Left cardiac atrium (tissue), 4 donors: ENCODE results near the gene DAB2IP. TPM values are rescaled to one million over a fixed set of nuclear protein-coding genes. Genes with fewer than 3 reads are reported as not detected.
"Not testable (repeated sequence)": the region's sequence is repeated elsewhere in the genome, so short reads cannot be mapped to it uniquely, and the experiment has no call there.

ENCODE experiments used
- ATAC-seq, 2 donors: fragments of 200-7000 bp; cut with Tn5 transposase; one replicate each; pipeline ENCODE4 v1.9.1; 2020; ENCODE audit warnings: mild to moderate bottlenecking in 2 of 2, moderate library complexity in 2 of 2
- DNase-seq: peaks from one replicate; pipeline ENCODE4 v3.0.0-alpha.2; 2020
- intact Hi-C, 2 donors: fragments of 100-400 bp; cut with DNase I; formaldehyde crosslinking; loops; one replicate each; pipeline versions ENCODE4 v1.14.1 to v1.15.1; 2022 to 2023
- total RNA-seq, 2 donors: library from RNA; stranded (reverse); fragmentation: NEBNext Ultra II Directional; extraction: Animal tissue kit (Norgen Biotek cat#: 25700); gene quantifications; one replicate each; pipeline ENCODE4 v1.2.1, GENCODE V29; 2021
- donor health status: DM: no; HTN: yes; CAD: no.
- donor health status: DM: no; HTN: yes; CAD: no; lungs with severe emphysema.
- donor health status: DM: yes; HTN: yes; CAD: no.
- donor health status: Dilated cardiomyopathy.

Gene DAB2IP
- total RNA-seq, 2 donors from 2014 or later, result 41.6 to 58.3 TPM

- no peak for DNase-seq
Observed at GRCh38 chr9:121639619-121640018, 11.8 kb upstream of the DAB2IP start.

GRCh38 chr9:121640076-121640475 lies 11.4 kb upstream of the DAB2IP start:
- ATAC-seq (peak; percentile 48 to 53), DNase-seq (peak; percentile 76)
- intact Hi-C loops, result no loop called here

More at GRCh38 chr9:121639619-121640018, 11.8 kb upstream of the DAB2IP start:
- no peak for ATAC-seq
- intact Hi-C loops, result loop anchor here in 1 of 2 donors (5.0 kb wide), 1 partner anchor 358 kb away; no protein-coding TSS in a partner anchor

DNA sequence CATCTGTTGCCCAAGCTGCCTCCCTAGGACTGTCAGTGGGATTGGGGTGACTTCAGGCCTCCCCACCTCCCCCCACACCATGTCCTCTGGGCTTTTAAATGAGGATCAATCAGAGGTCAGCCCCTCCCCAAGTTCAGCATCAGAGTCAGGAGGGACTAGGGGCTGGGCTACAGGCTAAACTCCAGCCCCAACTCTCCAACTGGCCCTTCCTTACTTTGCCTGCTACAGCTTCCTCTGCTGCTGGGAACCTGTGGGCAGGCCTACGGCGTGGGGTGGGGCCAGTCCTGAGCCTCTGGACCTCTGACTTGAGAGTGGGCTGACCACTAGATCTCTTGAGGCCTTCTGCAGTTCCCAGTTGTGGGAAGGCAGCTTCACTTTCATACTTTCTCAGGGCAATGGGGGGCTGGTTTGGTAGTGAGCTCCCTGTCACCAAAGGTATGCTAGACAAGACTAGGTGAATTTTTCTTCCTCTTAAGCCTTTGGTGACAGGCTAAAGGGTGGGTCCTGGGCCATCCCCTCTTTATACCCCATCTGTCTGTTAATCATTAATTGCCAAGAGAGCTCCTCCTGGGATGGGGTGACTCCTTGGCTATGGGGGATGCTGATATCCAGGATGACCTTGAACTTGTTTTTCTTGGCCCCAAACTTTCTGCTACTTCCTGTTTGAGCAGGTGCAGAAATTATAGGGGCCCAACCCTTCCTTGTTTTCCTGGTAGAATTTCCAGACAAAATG lies 10.8 kb upstream of the DAB2IP start:
- DNase-seq, result no peak
- peak; percentile 6 to 19 for ATAC-seq
- intact Hi-C loops, result no loop called here

DNA sequence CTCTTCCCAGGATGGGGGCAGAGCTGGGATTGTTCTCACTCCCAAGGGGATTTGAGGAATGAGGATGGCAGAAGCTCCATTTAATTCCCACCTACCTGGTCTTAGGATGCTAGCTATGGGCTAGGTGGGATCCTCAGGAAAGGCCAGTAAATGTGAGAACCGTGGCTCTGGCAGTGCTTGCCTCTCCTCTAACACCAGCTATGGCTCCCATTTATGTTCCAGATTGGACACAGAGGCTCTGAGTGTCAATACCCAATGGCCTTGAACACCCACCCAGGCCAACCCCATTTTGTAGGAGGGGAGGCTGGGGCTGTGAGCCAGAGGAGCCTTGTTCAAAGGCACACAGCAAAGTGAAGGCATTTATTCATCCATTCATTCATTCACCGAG lies 10.2 kb upstream of the DAB2IP start:
- no peak for DNase-seq
- intact Hi-C loops, result no loop called here
- no peak for ATAC-seq

DNA sequence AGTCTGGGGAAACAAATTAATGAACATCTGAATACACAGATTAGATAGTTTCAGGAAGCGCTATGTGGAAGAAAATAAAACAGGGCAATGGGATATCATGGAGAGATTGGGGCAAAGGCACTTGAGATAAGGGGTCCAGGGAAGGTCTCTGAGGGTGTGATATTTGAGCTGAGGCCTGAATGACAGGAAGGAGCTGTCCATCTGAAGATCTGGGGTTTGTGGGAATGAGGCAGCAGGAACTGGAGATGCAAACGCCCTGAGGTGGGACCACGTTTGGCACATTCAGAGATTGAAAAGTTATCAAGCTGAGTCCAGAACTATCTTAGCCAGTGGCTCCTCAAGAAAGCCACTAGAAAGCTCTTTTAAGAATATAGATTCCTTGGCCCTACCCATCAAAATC lies 8.7 kb upstream of the DAB2IP start:
- DNase-seq, result no peak
- intact Hi-C loops, result no loop called here
- no peak for ATAC-seq

- DNase-seq (no peak), ATAC-seq (no peak)
- intact Hi-C loops, result no loop called here
Observed at GRCh38 chr9:121643473-121643872, 8.0 kb upstream of the DAB2IP start.

DNA sequence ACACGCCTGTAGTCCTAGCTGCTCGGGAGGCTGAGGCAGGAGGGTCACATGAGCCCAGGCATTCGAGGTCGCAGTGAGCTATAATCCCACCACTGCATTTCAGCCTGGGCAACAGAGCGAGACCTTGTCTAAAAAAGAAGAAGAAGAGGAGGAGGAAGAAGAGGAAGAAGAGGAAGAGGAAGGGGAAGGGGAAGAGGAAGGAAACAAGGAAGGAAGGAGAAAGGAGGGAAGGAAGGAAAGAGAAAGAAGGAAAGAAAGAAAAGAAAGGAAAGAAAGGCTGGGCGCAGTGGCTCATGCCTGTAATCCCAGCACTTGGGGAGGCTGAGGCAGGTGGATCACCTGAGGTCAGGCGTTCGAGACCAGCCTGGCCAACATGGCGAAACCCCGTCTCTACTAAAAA lies 7.4 kb upstream of the DAB2IP start:
- ATAC-seq, intact Hi-C loops, DNase-seq: not testable (repeated sequence)

DNA sequence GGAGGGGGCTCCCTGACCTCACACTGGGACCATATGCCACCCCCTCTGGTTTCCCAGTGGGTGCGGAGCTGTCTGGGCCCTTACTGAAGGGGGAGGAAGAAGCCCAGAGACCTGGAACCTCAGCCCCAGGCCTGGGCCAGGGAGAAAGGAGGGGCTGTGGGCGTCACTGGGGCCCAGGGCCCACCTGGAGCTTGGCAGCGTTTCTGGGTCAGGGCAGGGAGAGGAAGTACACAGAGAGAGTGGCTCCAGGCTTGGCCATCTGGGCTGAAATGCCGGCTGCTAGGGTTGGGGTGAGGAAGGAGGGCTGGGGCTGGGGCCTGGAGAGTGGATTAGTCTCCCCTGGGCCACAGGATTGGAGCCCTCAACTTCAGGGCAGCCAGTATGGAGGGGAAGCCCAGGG lies 6.4 kb upstream of the DAB2IP start:
- ATAC-seq, result peak in 1 of 2 donors; percentile 51
- no peak for DNase-seq
- intact Hi-C loops, result no loop called here

GRCh38 chr9:121645853-121646807 lies 5.3 kb upstream of the DAB2IP start:
- DNase-seq, result no peak
- intact Hi-C loops, result no loop called here
- peak in 1 of 2 donors; percentile 10 for ATAC-seq

DNA sequence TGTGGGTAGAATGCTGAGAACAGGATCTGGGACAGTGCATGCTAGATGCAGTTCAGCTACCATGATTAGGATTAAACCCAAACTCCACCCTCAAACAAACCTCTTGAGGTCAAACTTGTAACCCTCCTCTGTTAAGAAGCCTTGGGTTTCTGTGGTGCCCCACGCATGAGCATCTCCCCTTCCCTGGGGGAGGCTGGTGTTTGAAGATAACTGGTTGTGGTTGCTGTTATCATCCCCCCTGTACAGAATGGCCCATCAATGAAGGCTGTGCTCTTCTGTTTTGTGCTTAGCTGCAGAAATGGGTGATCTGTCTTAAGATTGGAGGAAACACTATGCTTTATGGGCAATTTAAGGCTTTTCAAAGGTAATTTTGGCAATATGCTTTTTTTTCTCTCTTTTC lies 4.4 kb upstream of the DAB2IP start:
- intact Hi-C loops, result no loop called here
- DNase-seq, result no peak
- ATAC-seq, result no peak

- DNase-seq, result no peak
- intact Hi-C loops, result no loop called here
- ATAC-seq, result no peak
Observed at GRCh38 chr9:121648172-121648571, 3.3 kb upstream of the DAB2IP start.

DNA sequence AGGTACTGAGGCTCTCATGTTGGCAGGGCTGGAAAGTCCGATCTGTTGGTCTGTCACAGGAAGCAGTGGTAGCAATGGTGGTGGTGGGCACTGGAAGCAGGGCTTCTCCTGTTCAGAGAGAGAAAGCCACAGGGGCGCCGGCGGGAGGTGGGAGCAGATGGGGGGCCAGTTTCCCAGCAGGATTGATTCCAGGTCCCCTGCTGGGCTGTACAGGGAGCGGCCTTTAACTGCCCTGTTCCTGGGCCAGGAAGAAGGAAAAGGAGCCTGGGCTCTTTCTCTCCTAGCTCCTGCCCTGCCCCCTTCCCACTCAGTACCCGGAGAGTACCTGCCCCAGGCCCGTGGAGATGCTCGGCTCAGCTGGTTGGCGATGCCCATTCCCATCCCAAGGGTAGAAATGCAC lies 2.6 kb upstream of the DAB2IP start:
- intact Hi-C loops, result no loop called here
- DNase-seq, result no peak
- ATAC-seq, result no peak

DNA sequence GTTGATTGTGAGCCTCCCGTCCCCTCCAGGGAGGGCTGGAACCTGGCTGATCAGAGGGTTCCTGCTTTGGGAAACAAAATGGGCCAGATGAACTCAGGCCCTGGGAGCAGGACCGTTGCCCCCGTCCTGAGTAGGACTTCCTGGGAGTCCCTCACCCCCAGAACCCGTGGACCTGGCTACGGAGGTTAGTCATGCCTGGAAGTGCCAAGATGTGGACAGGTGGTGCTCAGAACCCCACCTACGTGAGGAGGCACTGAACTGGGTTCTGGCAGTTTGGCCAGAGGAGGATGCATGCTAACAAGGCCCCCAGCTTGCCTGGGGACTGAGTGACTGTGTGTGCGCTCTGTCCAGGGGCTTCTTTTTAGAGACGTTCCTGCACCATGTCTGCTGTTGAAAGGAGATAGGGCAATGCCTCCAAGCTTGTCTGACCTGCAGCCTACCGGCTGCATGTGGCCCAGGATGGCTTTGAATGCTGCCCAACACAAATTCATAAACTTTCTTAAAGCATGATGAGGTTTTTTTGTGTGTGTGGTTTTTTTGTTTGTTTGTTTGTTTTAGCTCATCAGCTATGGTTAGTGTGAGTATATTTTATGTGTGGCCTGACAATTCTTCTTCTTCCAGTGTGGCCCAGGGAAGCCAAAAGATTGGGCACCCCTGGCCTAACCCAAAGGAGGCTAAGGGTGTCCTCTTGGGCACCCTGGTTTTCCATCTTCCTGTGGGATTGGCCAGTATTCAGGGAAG lies 1.8 kb upstream of the DAB2IP start:
- ATAC-seq (no peak), DNase-seq (no peak)
- intact Hi-C loops, result loop anchor here in 1 of 2 donors (5.0 kb wide), 1 partner anchor 42 kb away; no protein-coding TSS in a partner anchor

DNA sequence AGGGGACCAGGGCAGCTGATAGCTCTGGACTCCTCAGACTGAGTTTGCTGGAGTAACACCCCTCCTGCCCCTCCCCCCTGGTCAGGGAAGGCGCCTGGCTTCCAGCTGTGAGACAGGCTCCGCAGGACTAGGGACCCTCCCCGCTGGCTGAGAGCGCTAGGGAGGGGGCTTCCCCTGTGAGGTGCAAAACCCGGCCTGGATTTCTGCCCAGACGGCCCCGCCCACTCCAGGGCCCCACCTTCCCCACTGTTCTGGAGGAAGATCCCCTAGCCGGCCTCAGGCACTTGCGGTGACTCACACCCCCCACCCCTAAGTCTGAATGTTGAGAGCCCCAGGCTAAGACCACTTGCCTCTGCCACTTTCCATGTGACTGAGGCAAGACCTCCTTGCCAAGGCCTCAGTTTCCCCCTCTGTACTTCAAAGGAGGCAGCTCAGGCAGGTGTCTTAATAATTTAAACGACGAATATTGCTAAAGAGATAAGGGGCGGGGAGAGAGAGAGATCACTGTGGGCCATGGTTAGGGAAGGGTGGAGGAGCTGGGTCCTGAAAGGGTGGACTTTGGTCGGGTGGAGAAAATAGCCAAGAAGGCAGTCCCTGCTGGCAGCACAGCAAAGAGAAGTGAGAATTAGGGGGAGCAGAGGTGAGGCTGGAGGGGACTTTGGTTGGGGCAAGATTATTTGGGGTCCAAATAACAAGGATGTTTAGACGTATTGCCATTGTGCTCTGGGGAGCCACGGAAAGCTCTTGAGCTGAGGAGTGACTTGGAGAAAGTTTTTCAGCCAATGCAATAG lies 1.0 kb upstream of the DAB2IP start:
- intact Hi-C loops, result loop anchor here in 1 of 2 donors (5.0 kb wide), 1 partner anchor 43 kb away; no protein-coding TSS in a partner anchor
- ATAC-seq (peak; percentile 48 to 49), DNase-seq (peak; percentile 65)

- ATAC-seq (no peak), DNase-seq (no peak)
- intact Hi-C loops, result loop anchor here in 1 of 2 donors (5.0 kb wide), 1 partner anchor 44 kb away; no protein-coding TSS in a partner anchor
Observed at GRCh38 chr9:121651008-121651294, 483 bp upstream of the DAB2IP start.

DNA sequence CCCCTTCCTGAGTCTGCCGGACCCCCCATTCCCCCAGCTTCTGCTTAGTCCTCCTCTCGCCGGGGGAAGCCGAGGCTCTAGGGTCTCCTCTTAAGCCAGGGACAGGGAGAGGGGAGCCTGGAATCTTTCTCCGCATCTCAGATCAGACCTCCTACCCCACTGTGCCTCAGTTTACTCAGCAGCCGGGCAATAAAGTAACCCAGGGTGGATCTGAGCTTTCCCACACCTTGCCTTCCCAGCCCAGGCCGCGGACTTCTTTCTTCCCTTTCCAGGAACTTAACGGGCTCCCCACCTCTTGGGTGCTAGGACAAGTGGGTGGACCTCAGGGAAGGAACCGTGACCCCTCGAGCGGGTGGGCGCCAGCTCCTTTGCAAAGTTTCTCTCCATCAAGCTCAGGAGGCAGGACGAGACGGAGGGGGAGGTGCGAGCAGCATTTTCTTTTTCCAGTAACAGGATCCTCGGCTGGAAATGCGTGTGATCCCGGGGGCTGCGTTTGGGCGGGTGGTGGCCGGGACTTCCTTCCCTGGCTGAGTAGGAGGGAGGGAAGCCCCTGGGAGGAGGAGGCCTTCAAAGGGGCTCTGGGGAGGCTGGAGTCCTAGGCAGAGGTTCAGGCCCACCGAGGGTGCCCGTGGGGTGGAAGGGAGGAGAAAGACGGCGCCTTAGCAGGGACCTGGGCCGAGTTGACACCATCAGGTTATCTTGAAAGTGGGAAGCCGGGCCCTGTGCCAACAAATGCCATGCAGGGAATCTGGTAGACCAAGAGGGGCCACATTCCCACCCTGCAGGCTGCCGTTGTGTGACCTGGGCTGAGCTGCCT lies 795 bp downstream of the DAB2IP start:
- intact Hi-C loops, result loop anchor here in 1 of 2 donors (5.0 kb wide), 1 partner anchor 45 kb away; no protein-coding TSS in a partner anchor
- DNase-seq (peak; percentile 76), ATAC-seq (peak in 1 of 2 donors; percentile 6)

GRCh38 chr9:121652838-121653231 lies 1.4 kb downstream of the DAB2IP start:
- intact Hi-C loops, result loop anchor here in 1 of 2 donors (5.0 kb wide), 1 partner anchor 46 kb away; no protein-coding TSS in a partner anchor
- DNase-seq (no peak), ATAC-seq (no peak)
